Measurements from ENCODE around the gene MMAB.

The MMAB gene

GRCh38 chr12:109542014-109542413, 31.3 kb downstream of the MMAB start:
- no peaks in the 10 kb centered on the region for H3K4me1 ChIP-seq (ENCODE audit: control insufficient read depth in 2 of 2, insufficient read depth in 1 of 2, low read depth in 1 of 2, low read length in 2 of 2)
- no peak overlapping the region for H2BK15ac ChIP-seq (ENCODE audit: low read length)
- no peak overlapping the region for H3K23ac ChIP-seq (ENCODE audit: low read depth, low read length, poor library complexity)
- no CpG with 5 or more reads among the region's 2 CpGs for WGBS, 2 donors (ENCODE audit: extremely low coverage in 2 of 2, insufficient read length in 2 of 2, insufficient replicate concordance in 1 of 2)
- H3K18ac ChIP-seq (ENCODE audit: low read length): no peak overlapping the region
- no peak overlapping the region for H2BK5ac ChIP-seq (ENCODE audit: low read length)
- H3K4me2 ChIP-seq (ENCODE audit: insufficient read depth, low read length, poor library complexity, severe bottlenecking): no peak overlapping the region
- no peak overlapping the region for H3K9ac ChIP-seq (ENCODE audit: low read depth, low read length, poor library complexity)
- H3K79me1 ChIP-seq (ENCODE audit: low read depth, low read length): no peaks in the 10 kb centered on the region
- H3K9me3 ChIP-seq (replicated peaks in 1 of 2; ENCODE audit: control insufficient read depth in 2 of 2, insufficient read depth in 1 of 2, low read depth in 1 of 2, low read length in 2 of 2): no peaks in the 10 kb centered on the region
- no peaks in the 10 kb centered on the region for H3K27me3 ChIP-seq (ENCODE audit: control insufficient read depth in 3 of 3, insufficient read depth in 3 of 3, low read depth in 1 of 3, low read length in 3 of 3)
- no peak overlapping the region for H2BK12ac ChIP-seq (ENCODE audit: low read length)
- no peak for DNase-seq (ENCODE audit: low spot score)
- no peak overlapping the region for H3K4ac ChIP-seq (ENCODE audit: low read length)
- H2BK120ac ChIP-seq (ENCODE audit: low read depth, low read length): no peak overlapping the region
- no peak overlapping the region for H3K27ac ChIP-seq (replicated peaks; ENCODE audit: low read length)
- H4K8ac ChIP-seq (ENCODE audit: low read depth, low read length): no peak overlapping the region
- H2AFZ ChIP-seq (ENCODE audit: low read length): no peak overlapping the region
- H4K91ac ChIP-seq (ENCODE audit: low read depth, low read length, poor library complexity): no peak overlapping the region
- no peak overlapping the region for H3K4me3 ChIP-seq (ENCODE audit: low read length in 2 of 2)
- no peaks in the 10 kb centered on the region for H3K36me3 ChIP-seq (replicated peaks in 1 of 2; ENCODE audit: control insufficient read depth in 2 of 2, insufficient read depth in 2 of 2, low read length in 2 of 2)
- H2AK5ac ChIP-seq (ENCODE audit: low read depth, low read length): no peak overlapping the region
- no peak overlapping the region for H3K14ac ChIP-seq (ENCODE audit: low read length)

GRCh38 chr12:109541413-109541726, 31.9 kb downstream of the MMAB start:
- H3K36me3 ChIP-seq (replicated peaks in 1 of 2; ENCODE audit: control insufficient read depth in 2 of 2, insufficient read depth in 2 of 2, low read length in 2 of 2): peaks cover 0 to 3% of the 10 kb centered on the region in 2 donors
- no peak overlapping the region for H3K4me3 ChIP-seq (ENCODE audit: low read length in 2 of 2)
- no peak overlapping the region for H2BK120ac ChIP-seq (ENCODE audit: low read depth, low read length)
- H3K4me1 ChIP-seq (ENCODE audit: control insufficient read depth in 2 of 2, insufficient read depth in 1 of 2, low read depth in 1 of 2, low read length in 2 of 2): no peaks in the 10 kb centered on the region
- no CpG with 5 or more reads among the region's 4 CpGs for WGBS, 2 donors (ENCODE audit: extremely low coverage in 2 of 2, insufficient read length in 2 of 2, insufficient replicate concordance in 1 of 2)
- H3K14ac ChIP-seq (ENCODE audit: low read length): no peak overlapping the region
- H3K9me3 ChIP-seq (replicated peaks in 1 of 2; ENCODE audit: control insufficient read depth in 2 of 2, insufficient read depth in 1 of 2, low read depth in 1 of 2, low read length in 2 of 2): no peaks in the 10 kb centered on the region
- no peaks in the 10 kb centered on the region for H3K79me1 ChIP-seq (ENCODE audit: low read depth, low read length)
- H3K18ac ChIP-seq (ENCODE audit: low read length): no peak overlapping the region
- no peak overlapping the region for H4K8ac ChIP-seq (ENCODE audit: low read depth, low read length)
- H4K91ac ChIP-seq (ENCODE audit: low read depth, low read length, poor library complexity): peak overlapping the region; percentile 68
- no peak overlapping the region for H2AK5ac ChIP-seq (ENCODE audit: low read depth, low read length)
- no peak overlapping the region for H2BK5ac ChIP-seq (ENCODE audit: low read length)
- no peak overlapping the region for H3K27ac ChIP-seq (replicated peaks; ENCODE audit: low read length)
- DNase-seq (ENCODE audit: low spot score): no peak
- H3K23ac ChIP-seq (ENCODE audit: low read depth, low read length, poor library complexity): no peak overlapping the region
- no peak overlapping the region for H3K9ac ChIP-seq (ENCODE audit: low read depth, low read length, poor library complexity)
- H2BK12ac ChIP-seq (ENCODE audit: low read length): no peak overlapping the region
- no peak overlapping the region for H3K4me2 ChIP-seq (ENCODE audit: insufficient read depth, low read length, poor library complexity, severe bottlenecking)
- H3K27me3 ChIP-seq (ENCODE audit: control insufficient read depth in 3 of 3, insufficient read depth in 3 of 3, low read depth in 1 of 3, low read length in 3 of 3): no peaks in the 10 kb centered on the region
- no peak overlapping the region for H2AFZ ChIP-seq (ENCODE audit: low read length)
- no peak overlapping the region for H2BK15ac ChIP-seq (ENCODE audit: low read length)
- H3K4ac ChIP-seq (ENCODE audit: low read length): no peak overlapping the region

- H2AFZ ChIP-seq (ENCODE audit: low read length): no peak overlapping the region
- no peak overlapping the region for H2BK15ac ChIP-seq (ENCODE audit: low read length)
- H4K8ac ChIP-seq (ENCODE audit: low read depth, low read length): no peak overlapping the region
- no CpG with 5 or more reads among the region's 16 CpGs for WGBS, 2 donors (ENCODE audit: extremely low coverage in 2 of 2, insufficient read length in 2 of 2, insufficient replicate concordance in 1 of 2)
- no peak overlapping the region for H2BK12ac ChIP-seq (ENCODE audit: low read length)
- H3K9ac ChIP-seq (ENCODE audit: low read depth, low read length, poor library complexity): no peak overlapping the region
- peak overlapping the region; percentile 27 for H2AK5ac ChIP-seq (ENCODE audit: low read depth, low read length)
- peak overlapping the region; percentile 23 for H3K18ac ChIP-seq (ENCODE audit: low read length)
- no peak overlapping the region for H2BK120ac ChIP-seq (ENCODE audit: low read depth, low read length)
- no peaks in the 10 kb centered on the region for H3K79me1 ChIP-seq (ENCODE audit: low read depth, low read length)
- H3K4me3 ChIP-seq (ENCODE audit: low read length in 2 of 2): peak overlapping the region in 1 of 2 donors; percentile 45
- no peak overlapping the region for H3K23ac ChIP-seq (ENCODE audit: low read depth, low read length, poor library complexity)
- DNase-seq (ENCODE audit: low spot score): no peak
- H3K27ac ChIP-seq (replicated peaks; ENCODE audit: low read length): no peak overlapping the region
- peak overlapping the region; percentile 46 for H2BK5ac ChIP-seq (ENCODE audit: low read length)
- no peak overlapping the region for H3K4me2 ChIP-seq (ENCODE audit: insufficient read depth, low read length, poor library complexity, severe bottlenecking)
- peak overlapping the region; percentile 68 for H4K91ac ChIP-seq (ENCODE audit: low read depth, low read length, poor library complexity)
- no peaks in the 10 kb centered on the region for H3K4me1 ChIP-seq (ENCODE audit: control insufficient read depth in 2 of 2, insufficient read depth in 1 of 2, low read depth in 1 of 2, low read length in 2 of 2)
- no peaks in the 10 kb centered on the region for H3K27me3 ChIP-seq (ENCODE audit: control insufficient read depth in 3 of 3, insufficient read depth in 3 of 3, low read depth in 1 of 3, low read length in 3 of 3)
- peak overlapping the region; percentile 25 for H3K14ac ChIP-seq (ENCODE audit: low read length)
- peaks cover 0 to 8% of the 10 kb centered on the region in 2 donors for H3K36me3 ChIP-seq (replicated peaks in 1 of 2; ENCODE audit: control insufficient read depth in 2 of 2, insufficient read depth in 2 of 2, low read length in 2 of 2)
- no peaks in the 10 kb centered on the region for H3K9me3 ChIP-seq (replicated peaks in 1 of 2; ENCODE audit: control insufficient read depth in 2 of 2, insufficient read depth in 1 of 2, low read depth in 1 of 2, low read length in 2 of 2)
- H3K4ac ChIP-seq (ENCODE audit: low read length): no peak overlapping the region
These were observed 32.5 kb downstream of the MMAB start for GRCh38 chr12:109540526-109541412.

DNA sequence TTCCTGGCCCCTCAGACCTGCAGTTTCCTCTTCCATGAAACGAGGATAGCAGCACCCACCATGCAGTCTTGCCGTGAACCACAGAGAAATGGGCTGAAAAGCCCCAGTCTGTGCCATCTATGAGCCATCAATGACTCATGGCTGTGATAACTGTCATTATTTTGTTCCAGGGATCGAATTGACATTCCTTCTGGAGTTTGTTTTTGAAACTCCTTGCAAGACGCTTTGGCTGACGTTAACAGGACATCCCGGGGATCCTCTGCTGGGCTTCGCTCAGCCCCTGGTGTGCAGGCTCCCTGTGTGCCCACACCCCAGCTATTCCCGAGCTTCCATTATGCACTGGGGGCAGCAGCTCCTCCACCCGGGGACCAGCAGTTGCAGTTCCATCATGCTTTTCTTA, 33.8 kb downstream of the MMAB start:
- Histone ChIP-seq H3K4me2 (ENCODE audit: insufficient read depth, low read length, poor library complexity, severe bottlenecking) (no peak overlapping the region), H2BK15ac (ENCODE audit: low read length) (no peak overlapping the region), H2AK5ac (ENCODE audit: low read depth, low read length) (no peak overlapping the region), H3K14ac (ENCODE audit: low read length) (no peak overlapping the region), H2BK12ac (ENCODE audit: low read length) (no peak overlapping the region), H2BK5ac (ENCODE audit: low read length) (no peak overlapping the region), H3K36me3 (replicated peaks in 1 of 2; ENCODE audit: control insufficient read depth in 2 of 2, insufficient read depth in 2 of 2, low read length in 2 of 2) (peaks cover 4 to 20% of the 10 kb centered on the region in 2 donors), H3K4me3 (ENCODE audit: low read length in 2 of 2) (no peak overlapping the region), H3K27me3 (ENCODE audit: control insufficient read depth in 3 of 3, insufficient read depth in 3 of 3, low read depth in 1 of 3, low read length in 3 of 3) (no peaks in the 10 kb centered on the region), H3K23ac (ENCODE audit: low read depth, low read length, poor library complexity) (no peak overlapping the region), H4K8ac (ENCODE audit: low read depth, low read length) (no peak overlapping the region), H3K27ac (replicated peaks; ENCODE audit: low read length) (no peak overlapping the region), H3K9me3 (replicated peaks in 1 of 2; ENCODE audit: control insufficient read depth in 2 of 2, insufficient read depth in 1 of 2, low read depth in 1 of 2, low read length in 2 of 2) (no peaks in the 10 kb centered on the region), H2BK120ac (ENCODE audit: low read depth, low read length) (no peak overlapping the region), H3K9ac (ENCODE audit: low read depth, low read length, poor library complexity) (no peak overlapping the region), H3K4ac (ENCODE audit: low read length) (no peak overlapping the region), H3K18ac (ENCODE audit: low read length) (no peak overlapping the region), H4K91ac (ENCODE audit: low read depth, low read length, poor library complexity) (no peak overlapping the region), H3K79me1 (ENCODE audit: low read depth, low read length) (no peaks in the 10 kb centered on the region), H3K4me1 (ENCODE audit: control insufficient read depth in 2 of 2, insufficient read depth in 1 of 2, low read depth in 1 of 2, low read length in 2 of 2) (no peaks in the 10 kb centered on the region), H2AFZ (ENCODE audit: low read length) (no peak overlapping the region)
- no CpG with 5 or more reads among the region's 9 CpGs for WGBS, 2 donors (ENCODE audit: extremely low coverage in 2 of 2, insufficient read length in 2 of 2, insufficient replicate concordance in 1 of 2)
- DNase-seq (ENCODE audit: low spot score): no peak
